Activated T-cell treated with anti-CD3 and anti-CD28 coated beads, Interleukin-2, amount 50 U/mL, for 48 hours (primary cell): ENCODE results near the gene LIMCH1.
"Not testable (repeated sequence)": the region's sequence is repeated elsewhere in the genome, so short reads cannot be mapped to it uniquely, and the experiment has no call there.

Experiments used
- DNase-seq, 2 experiments: peaks; one replicate each; pipeline ENCODE4 v3.0.0-alpha.2; 2020

Gene LIMCH1

DNA sequence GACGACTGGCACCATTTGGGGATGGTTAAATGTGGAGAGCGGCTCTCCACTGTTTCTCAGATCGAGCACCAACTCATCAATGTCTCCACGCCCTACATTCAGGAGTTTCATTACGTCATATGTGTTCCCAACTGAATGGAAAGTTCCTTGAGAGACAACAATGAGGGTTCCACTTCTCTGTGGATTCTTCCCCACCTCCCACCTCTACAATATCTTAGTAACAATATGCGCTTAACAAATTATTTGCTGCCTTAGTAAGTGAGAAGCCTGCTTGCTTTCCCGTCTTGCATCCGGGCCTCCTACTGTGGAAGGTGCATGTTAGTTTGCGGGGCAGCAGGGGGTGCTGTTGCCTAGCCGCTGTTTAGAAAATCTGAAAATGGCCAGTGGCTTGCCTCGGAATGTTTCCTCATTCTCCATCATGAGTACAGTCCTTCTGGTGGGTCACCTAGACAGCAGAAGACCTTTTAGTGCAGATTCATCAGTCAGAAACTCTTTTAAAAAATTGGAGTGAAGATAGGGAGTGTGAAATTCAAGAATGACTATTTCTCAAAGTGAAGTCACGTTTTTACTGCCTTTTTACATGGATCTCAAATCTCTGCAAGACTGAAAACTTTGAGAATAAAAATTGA, 154.9 kb downstream of the LIMCH1 start:
- DNase-seq: peak; percentile 32 to 54

DNA sequence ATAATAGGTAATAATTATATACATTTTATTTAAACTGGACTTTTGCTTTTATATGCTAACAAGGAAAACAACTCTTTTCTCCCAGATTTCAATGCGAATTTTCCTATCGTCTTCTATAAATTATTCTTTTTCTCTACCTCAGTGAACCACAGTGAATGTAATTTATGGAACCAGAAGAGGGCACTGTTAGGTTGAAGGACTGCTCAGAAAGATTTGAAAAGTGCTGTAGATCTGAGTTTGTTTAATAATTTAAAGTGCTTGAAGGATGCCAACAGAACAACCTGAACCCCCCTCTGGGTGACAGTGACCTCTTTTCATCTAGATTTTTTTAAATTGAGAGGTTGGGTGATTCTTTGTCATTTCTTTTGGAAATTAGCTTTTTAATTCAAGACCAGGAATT, 155.7 kb downstream of the LIMCH1 start:
- DNase-seq: no peak

DNA sequence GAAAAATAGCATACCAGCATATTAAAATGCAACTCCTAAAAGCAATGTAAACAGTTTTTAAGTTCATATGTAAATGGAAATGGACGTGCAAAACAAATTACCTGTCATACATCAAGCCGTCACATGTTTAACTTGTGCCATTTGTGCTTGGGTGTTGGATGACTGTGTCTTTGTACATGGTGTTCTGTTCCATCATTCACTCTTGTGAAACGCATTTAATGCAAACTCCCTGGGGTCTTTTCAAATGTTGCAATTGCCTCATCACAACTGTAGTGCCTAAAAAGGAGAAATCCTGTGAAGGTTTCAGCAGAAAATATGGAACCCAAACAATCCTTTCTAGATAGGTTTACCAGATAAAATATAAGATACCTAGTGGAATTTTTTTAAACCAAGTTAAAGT, 158.2 kb downstream of the LIMCH1 start:
- no peak for DNase-seq

DNA sequence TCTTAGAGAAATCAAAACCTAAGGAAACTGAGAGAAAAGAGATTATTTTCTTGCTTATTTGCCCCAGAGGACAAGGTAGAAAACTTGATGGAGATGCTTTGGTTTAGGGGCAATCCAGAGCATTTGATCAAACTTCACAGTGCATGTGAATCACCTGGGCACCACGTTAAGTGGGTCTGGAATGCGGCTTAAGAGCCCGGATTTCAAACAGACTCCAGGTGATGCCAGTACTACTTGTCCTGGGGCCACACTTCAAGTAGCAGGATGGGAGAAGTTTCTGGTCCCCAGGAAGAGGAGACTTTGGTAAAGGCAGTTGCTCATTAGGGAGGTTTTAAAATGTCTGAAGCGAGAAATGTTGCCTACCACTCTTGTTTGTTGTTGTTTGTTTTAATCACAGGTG, 158.8 kb downstream of the LIMCH1 start:
- no peak for DNase-seq

DNA sequence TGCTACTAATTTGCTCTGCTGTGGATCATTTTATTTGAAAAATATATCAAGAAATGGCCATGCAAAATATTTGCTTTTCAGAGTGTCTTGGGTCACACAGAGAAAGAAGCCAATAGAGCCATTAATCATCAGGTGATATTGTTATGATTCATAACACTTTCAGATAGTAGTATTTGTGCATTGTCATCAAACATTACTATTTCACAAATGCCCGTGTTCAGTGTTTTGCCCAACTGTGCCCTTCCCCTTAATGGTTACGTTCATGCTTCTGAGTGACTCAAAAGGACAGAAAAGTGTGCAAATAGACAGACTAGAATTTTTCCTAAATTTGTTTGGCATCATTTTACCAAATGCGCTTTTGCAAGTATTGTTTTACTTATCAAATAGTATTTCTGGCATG, 164.0 kb downstream of the LIMCH1 start:
- DNase-seq: no peak

DNA sequence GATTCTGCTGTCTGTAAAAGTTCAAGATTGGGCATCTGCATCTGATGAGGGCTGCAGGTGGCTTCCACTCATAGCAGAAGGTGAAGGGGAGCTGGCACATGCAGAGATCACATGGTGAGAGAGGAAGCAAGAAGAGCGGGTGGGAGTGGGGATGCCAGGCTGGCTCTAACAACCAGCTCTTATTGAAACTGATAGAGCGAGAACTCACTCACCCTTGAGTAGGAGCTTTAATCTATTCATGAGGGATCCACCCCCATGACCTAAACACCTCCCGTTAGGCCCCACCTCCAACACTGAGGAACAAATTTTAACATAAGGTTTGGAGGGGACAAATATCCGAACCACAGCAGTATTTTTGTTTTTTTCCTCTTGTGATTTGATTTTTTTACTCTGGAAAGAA, 164.8 kb downstream of the LIMCH1 start:
- no peak for DNase-seq

DNA sequence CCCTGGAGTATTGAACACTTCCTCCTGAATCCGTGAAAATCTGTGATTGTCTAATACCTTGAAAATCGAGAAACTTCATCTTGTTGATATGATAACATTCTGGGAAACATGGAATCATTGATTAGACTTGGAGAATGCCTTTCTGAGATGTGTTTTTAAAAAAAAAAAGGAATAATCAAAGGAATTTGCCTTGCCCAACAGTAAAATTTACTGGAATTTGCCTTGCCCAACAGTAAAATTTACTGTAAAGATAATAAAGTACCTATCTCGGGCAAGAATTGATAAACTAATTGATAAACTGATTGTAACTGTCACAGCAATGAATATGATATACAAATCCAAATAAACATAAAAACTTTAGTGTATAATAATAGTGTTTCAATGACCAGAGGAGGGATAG, 165.8 kb downstream of the LIMCH1 start:
- no peak for DNase-seq

DNA sequence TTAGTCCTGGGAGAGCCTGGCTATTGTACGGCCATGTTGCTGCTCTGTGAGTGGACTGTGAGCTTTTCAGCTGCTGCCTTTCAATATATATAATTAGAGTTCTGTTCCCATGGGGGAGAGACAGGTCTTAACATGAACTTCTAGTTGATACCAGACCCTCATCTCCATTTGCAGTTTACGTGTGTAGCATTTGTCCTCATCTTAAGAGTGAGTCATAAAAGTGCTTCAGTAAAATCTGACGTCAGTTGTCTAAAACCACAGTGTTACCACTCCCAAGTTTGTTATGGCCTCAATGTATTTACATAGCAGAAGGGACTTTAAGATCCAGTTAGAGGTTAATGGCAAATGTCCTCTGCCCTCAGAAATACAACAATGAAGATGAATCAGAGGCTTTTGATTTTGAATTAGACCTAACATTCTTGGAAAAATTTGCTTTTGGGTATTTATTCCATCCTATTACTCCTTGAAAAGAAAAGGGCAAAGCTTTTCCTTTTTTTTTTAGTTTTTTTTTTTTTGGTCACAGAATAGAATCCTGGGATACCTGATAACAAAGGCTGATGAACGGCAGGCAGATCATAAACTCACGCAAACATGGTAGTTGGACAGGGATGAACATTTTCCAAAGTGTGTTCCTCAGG, 172.0 kb downstream of the LIMCH1 start:
- no peak for DNase-seq

DNA sequence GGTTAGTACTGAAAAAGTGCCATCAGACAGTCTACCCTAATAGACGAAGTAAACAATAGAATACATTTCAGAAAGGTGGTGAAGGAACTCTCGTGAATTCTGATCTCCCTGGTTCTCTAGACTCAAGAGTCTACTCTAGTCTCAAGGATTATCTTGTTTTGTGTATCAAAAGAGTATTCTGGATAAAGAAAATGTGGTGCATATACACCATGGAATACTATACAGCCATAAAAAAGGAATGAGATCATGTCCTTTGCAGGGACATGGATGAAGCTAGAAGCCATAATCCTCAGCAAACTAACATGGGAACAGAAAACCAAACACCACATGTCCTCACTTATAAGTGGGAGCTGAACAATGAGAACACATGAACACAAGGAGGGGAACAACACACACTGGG, 173.7 kb downstream of the LIMCH1 start:
- not testable (repeated sequence) for DNase-seq

DNA sequence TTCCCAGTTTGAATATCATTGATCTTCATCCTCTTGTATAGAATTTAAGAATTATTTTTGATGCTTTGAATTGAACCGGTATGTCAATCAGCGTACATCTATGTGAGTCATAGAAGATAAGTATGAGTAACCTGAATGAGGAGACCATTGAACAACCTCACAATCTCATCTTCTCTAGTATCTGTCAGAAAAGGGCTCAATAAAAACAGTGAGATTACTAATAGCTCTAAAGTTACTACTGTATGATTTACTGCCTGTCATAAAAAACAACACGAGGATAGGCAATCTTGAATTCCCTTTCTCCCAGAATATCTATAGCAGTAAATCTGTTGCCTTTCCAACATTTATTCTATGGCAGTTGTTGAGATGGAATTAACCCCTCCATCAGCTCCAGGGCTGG, 174.5 kb downstream of the LIMCH1 start:
- no peak for DNase-seq

DNA sequence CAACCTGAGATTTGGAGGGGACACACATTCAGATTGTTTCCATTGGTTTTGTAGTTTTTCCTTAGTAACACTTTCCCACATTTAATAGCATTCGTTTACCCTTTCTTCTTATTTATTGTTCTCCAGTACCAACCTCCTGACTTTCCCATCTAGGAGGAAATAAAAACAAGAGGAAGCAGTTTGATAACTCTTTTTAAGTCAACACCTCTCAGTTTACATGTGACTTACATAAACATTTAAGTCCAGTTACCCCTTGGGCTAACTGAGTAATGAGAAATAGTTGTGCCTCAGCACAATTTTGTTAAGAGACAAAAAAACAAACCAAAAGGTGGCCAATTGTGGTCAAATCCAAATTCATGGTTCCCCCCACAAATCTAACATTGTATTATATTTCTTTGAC, 175.8 kb downstream of the LIMCH1 start:
- no peak for DNase-seq

DNA sequence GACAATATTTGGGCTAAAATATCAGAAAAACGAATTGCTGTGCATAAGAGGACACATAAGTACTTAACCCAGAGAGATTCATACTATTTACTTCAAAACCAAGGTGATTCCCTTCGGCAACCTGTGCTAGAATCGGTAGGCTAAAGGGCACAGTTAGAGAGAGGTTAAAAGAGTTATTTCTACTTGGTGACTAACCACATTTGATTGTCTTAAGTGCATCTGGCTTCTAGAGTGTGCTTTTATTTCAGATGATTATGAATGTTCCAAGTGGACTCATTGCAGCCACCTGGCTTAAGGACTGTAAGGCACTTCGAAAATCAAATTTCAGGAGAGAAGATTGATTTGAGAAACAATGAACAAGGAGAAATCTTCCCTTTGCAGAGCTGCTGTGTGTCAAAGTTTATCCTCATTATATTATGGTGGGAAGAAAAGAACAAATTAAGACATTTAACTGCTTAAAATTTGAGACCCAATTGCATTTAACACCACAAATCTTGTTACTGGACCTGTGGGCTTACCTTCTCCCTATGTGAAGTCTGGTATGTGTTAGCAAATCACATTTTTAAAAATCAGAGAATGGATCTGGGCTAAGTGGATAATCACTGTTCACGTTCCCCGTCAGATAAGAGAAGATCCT, 176.5 kb downstream of the LIMCH1 start:
- DNase-seq: no peak

DNA sequence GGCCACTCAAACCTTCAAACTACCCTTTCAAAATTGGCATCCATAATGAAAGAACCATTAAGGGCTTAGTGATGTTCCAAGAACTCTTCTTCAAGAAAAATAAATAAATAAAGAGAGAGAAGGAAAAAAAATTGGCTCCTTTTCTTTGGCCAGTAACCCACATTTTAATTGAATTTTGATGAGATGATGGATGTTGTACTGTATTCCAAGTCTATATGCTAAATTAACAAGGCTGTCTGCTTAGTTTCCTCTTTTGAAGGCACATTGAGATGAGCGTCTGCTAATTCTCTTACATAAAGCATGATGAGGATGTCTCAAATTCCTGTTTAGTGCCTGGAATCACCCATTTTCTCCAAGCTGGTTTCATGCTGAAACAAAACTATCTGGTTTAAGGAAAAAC, 177.2 kb downstream of the LIMCH1 start:
- DNase-seq: no peak

DNA sequence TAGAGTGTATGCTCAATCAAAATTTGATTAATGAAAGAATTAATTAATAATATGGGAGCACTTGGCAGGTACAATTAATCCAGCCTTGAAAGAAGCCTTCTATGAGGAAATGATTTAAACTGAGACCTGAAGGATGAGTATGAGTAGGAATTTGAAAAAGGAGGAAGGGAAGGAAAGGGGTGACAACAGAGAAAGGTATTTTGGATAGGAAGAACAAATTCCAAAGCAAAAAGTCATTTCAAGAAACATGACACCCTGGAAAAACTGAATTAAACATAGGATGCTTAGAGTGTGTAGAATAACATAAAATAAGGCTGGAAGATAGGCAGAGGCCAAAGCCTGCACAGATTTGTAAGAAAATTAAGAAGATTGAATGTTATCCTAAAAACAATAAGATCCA, 180.9 kb downstream of the LIMCH1 start:
- DNase-seq: no peak

DNA sequence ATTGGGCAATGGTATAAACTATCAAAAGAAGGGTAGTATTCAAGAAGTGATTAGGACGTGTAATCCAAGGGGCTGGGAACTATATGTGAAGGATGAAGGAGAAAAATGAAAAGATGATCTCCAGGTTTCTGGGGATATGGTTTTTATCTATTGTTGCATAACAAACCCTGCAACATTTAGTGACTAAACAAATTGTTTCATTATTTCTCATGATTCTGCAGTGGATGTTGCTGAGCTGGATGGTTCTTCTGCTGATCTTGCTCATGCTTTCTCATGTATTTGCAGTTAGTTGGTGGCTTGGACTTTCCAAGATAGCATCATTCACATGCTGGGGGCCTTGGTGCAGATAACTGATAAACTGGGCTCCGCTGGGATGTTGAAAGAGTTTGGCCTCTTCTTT, 181.5 kb downstream of the LIMCH1 start:
- no peak for DNase-seq

DNA sequence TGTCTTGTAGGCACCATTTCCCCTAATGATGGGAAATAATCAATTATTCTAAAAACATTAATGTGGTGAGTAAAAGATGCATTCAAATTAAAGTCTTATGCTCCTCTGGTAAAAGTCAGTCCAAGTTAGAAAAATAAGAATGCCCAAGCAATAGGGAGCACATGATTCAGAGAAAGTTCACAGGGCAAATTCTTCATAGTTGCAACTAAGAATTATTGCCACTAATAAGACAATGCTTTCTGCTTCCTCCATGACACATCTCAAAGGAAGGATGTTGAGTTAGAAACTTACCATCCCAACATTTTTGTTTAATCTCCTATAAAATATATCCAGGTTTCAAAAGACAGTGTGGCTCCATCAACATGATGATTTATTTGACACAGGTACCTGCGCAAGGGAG, 184.2 kb downstream of the LIMCH1 start:
- DNase-seq: no peak

DNA sequence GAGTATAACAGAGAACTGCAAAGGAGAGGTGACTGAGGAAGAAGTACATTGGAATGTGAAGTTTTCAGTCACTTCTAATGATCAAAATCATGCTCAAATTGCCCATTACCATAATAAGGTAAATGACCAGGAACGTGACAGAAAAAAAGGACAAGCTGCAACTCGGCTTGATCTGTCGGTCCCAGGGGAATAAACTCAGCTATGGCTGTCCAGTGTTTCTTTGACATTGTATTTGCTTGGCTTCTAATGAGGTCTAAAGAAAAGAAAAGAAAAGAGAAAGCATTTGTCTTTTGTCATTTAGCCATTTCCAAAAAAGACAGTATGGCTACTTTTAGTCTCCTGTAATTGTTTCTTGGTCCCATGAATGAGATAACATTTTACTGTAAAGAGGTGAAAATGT, 185.3 kb downstream of the LIMCH1 start:
- no peak for DNase-seq

DNA sequence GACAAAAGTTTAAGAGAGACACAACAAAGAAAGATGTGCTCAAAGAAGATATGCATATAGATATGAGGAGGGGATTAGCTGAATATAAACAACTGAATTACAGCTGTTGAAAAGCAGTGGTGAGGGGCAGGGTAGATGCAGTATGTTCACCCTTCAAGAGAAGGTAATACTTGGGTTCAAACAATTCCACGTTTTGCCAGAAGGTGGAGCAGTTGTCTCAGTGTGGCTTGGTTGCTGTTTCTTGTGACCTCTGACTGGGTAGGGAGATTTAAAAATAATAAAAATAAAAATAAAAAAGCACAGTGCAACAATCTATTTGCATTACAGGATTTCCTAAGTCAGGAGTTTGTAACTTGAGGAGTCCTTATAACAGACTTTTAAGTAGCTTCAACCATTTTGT, 187.3 kb downstream of the LIMCH1 start:
- no peak for DNase-seq

DNA sequence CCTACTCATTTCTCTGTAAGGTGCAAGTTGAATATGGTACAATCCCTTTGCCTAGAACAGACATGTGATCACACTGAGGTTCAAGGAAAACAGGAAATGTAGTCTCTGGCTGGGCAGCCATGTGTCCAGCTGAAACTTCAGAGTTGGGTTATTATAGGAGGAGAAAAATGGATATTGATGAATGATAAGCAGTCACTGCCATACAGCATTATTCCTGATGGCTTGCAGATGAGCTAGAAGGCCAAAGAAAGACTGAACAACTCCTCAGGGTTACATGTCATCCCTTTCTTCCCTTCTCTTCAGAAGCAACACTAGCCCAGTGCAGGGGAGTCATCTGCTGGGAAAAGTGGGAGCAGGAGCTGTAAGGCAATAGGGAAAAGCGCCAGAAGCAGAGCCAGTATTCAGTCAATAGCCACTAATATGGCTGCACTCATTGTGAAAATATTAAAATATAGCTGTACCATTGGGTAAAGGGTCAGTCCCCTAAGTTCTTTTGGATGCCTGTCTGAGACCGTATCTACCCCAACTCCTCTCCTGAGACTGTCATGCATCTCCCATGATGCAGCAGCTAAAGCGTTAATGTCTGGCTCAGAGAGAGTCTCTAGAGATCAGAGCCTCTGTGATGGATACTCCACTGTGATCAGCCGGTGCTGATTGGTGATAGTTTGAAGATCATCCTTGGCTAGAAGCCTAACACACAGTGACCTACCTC, 190.1 kb downstream of the LIMCH1 start:
- no peak for DNase-seq

DNA sequence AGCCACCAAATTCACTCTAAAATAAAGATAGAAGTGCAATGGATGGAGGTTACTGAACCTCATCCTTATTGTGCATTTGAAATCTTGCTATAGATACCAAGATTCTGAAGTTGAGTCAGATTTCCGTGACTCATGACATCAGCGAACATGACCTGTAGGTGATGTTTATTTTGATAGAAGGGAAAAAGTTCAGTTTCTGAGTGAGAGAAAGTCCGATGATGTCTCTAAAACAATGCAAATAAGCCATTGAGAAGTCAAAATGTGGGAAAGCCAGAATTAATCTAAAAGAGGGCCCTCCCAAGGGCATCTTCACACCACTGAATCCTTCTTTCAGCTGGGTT, 190.6 kb downstream of the LIMCH1 start:
- DNase-seq: no peak

DNA sequence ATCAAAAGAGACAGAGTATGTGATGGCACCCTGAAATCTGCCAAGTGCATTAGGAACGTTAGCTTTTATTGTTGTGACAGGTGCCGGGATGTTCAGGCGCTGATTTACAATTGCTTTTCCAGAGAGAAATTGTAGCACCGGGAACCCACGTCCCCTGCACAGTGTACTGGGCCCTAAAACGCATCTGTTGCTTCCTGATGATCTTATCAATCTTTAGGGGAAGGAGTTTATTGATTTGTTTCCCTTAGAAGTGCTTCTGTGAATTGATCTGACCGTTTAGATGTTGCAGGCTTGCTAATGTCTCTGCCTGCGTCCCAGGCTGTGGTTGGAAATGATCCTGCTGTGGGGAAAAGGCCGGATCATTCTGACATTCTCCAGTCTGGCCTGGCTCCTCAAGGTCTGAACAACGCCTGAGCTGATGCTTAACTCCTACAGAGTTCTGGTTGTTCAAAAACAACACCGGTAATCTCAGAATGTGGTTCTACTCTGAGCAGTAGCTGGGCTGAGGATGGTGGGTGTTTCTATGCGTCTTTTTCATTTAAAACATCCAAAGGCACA, 193.7 kb downstream of the LIMCH1 start:
- no peak for DNase-seq

DNA sequence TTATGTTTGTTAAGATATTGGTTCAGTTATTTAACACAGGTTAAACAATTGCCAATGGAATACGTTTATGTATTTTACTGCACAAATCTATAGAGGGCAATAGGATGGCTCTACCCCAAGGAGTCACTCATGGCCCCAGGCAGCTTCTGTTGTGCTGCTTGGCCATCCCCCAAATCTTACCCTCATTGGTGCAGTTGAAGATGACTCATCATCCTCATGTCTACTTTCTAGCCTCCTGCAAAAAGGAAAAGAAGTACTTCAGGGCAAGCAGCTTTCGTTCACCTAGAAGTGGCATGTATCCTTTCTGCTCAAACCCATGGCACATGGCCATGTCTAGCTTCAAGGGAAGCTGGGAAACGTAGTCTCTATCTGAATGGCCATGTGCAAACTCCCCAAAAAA, 196.4 kb downstream of the LIMCH1 start:
- DNase-seq: no peak

DNA sequence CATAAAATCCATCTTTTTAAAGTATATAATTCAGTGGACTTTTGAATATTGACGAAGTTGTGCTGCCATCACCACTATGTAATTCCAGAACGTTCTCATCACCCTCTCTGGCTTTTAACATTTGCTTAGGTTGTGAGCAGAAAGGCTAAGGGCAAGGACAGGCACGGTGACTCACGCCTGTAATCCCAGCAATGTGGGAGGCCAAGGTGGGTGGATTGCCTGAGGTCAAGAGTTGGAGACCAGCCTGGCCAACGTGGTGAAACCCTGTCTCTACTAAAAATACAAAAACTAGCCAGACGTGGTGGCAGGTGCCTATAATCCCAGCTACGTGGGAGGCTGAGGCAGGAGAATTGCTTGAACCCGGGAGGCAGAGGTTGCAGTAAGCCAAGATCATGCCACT, 199.5 kb downstream of the LIMCH1 start:
- DNase-seq: not testable (repeated sequence)

DNA sequence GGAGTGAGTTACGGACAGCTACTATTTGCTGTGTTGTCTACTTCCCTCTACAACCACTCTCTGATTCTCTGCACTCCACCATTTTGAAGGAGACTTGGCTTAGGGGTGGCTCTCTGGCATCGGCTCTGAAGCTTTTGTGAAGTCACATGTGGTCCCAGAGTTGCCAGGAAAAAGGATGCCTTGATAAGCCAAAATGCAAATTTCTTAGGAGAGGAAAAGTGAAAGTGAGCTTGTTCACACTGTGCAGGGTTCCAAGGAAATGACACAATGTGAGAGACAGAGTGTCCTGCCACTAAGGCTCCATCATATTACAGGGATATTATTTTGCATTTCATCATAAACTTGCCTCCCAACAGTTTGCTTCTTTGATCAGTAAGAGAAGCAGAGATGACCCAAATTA, 203.4 kb downstream of the LIMCH1 start:
- DNase-seq: no peak
